DMS53 treated with DMSO at 0.1 percent for 48 hours (cell line): ENCODE measurements around the gene FIZ1.

Experiments used
- DNase-seq: peaks from one replicate; lab custom pipeline; 2025; ENCODE audit not compliant: unreplicated experiment; lab: John Stamatoyannopoulos, UW

Gene FIZ1

DNA sequence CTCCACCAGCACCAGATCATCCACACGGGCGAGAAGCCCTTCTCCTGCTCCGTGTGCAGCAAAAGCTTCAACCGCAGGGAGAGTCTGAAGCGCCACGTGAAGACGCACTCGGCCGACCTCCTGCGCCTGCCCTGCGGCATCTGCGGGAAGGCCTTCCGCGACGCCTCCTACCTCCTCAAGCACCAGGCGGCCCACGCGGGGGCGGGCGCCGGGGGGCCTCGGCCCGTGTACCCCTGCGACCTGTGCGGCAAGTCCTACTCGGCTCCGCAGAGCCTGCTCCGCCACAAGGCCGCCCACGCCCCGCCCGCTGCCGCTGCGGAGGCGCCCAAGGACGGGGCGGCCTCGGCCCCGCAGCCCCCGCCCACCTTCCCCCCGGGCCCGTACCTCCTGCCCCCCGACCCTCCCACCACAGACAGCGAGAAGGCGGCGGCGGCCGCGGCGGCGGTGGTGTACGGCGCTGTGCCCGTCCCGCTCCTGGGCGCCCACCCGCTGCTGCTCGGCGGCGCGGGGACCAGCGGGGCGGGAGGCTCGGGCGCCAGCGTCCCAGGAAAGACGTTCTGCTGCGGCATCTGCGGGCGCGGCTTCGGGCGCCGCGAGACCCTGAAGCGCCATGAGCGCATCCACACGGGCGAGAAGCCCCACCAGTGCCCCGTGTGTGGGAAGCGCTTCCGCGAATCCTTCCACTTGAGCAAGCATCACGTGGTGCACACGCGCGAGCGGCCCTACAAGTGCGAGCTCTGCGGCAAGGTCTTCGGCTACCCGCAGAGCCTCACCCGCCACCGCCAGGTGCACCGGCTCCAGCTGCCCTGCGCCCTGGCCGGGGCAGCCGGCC lies 15.6 kb upstream of the FIZ1 start:
- no peak for DNase-seq

DNA sequence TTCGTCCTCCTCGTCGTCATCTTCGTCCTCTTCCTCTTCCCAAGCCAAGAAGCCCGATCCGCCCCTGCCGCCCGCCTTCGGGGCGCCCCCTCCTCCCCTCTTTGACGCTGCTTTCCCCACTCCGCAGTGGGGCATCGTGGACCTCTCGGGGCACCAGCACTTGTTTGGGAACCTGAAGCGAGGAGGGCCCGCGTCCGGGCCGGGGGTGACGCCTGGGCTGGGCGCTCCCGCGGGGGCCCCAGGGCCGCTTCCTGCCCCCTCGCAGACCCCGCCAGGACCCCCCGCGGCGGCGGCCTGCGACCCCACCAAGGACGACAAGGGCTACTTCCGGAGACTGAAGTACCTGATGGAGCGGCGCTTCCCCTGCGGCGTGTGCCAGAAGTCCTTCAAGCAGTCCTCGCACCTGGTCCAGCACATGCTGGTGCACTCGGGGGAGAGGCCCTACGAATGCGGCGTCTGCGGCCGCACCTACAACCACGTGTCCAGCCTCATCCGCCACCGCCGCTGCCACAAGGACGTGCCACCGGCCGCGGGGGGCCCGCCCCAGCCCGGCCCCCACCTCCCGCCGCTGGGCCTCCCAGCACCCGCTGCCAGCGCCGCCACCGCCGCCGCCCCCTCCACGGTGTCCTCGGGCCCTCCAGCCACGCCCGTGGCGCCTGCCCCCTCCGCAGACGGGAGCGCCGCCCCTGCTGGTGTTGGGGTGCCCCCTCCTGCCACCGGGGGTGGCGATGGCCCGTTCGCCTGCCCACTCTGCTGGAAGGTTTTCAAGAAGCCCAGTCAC lies 14.8 kb upstream of the FIZ1 start:
- no peak for DNase-seq

DNA sequence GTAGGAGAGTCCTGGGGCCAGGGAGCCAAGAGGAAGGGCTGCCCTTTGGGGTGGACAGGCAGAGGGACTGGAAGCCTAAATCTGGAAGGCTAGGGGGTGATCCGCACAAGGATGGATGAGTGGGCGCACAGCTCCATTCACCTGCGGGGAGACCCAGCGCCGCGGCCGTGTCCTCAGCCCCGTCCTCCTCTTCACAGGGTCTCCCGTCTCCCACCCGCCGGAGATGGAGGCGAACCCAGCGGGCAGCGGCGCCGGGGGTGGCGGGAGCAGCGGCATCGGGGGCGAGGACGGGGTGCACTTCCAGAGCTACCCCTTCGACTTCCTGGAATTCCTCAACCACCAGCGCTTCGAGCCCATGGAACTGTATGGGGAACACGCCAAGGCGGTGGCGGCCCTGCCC lies 14.1 kb upstream of the FIZ1 start:
- no peak for DNase-seq

DNA sequence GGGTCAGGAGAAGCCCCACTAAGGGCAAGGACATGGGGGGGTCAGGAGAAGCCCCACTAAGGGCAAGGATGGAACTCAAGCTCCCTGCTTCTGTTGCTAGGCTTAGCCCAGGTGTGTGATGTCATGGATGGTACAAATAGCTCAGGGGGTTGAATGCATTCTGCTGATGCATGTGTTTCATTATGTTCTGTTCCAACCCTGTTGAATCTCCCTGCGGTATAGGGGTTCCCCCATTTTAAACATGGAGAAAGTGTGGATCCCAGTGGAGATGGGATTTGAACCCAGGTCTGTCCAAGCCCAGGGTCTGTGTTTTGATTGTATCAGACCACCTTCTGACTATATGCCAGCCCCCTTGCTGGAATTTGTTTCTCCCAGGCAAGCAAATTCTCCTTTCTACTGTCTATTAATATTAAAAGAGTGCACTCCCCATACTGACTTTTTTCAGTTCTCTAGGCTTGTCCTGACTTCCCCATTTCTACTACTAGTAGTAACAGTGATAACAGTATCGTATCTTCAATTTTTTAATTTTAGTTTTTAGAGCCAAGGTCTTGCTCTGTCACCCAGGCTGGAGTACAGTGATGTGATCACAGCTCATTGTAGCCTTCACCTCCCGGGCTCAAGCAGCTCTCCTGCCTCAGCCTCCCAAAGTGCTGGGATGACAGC lies 12.8 kb upstream of the FIZ1 start:
- DNase-seq = no peak

DNA sequence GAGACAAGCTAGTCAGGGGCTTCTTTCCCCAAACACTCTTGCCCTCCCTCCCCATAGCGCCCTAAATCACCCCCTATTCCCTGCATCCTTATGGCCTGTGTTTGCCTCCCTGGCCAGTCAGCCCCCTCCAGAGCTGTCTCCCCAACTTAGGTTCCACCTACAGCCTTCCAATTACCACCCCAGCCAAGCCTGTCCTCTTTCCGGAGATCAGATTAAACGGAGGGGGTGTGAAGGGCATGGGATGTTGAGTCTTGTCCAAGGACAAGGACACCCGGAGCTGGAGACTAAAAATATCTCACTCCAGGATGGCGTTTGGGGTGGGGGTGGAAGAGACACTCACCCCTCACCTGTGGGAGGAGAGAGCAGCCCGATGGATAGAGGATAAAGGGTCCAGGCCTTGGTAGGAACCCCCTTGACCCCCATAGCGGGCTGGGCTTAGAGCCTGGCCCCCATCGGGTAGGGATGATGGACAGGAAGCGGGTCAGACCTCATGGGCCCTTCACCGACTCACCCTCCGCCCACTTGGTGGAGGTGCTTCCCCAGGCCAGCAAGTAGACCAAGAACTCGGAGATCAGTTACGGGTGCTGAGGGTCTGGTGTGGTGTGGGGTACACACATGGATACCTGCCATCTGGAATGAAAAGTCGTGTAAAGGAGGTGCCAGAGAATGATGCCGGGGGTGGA lies 12.1 kb upstream of the FIZ1 start:
- DNase-seq = no peak

DNA sequence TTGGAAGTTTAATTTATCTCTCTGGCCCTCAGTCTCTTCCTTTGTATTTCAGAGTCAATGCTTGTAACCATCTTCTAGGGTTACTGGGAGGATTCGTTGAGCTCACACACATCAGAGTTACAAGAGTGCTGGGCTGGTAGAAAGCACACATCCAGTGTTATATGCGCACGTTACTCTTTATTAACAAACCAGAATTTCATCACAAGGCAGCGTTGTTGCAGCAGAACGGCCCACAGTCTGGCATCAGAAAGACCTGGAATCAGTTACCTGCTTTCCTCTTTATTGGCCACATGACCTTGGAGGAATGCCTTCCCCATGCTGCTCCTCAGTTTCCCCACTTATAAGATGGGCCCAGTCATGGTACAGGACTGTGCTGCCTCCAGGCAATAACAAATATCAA lies 10.0 kb upstream of the FIZ1 start:
- DNase-seq = no peak

DNA sequence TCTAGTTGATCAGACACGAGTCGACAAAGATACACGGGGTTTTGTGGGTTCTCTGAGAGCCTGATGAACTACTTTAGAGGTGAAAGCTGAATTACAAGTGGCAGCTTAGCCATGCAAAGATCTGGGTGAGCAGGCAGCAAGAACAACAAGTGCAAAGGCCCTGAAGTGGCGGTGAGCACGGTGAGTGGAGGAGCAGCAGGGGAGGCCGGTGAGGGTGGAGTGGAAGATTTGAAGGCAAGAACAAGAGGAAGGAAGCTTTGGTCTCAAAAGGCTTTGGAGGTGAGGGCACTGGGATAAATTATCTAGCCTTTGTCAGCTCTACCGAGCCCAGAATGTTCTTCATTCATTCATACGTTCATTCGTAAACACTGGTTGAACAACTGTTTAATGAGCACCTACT lies 7.5 kb upstream of the FIZ1 start:
- DNase-seq = no peak

DNA sequence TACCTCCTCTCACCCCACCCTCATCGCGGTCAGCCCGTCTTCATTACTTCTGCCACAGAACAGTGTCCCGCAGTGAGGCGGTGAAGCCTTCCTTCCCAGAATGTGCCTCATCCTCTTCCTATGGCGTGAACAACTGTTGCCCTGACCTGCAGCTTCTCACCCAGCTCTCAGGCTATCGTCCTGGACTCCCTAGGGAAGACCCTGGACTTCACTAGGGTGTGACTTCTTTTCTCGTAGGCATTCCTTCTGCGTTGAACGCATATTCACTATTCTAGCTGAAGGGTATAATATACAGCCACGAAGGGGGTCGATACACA lies 7.1 kb upstream of the FIZ1 start:
- DNase-seq = no peak

DNA sequence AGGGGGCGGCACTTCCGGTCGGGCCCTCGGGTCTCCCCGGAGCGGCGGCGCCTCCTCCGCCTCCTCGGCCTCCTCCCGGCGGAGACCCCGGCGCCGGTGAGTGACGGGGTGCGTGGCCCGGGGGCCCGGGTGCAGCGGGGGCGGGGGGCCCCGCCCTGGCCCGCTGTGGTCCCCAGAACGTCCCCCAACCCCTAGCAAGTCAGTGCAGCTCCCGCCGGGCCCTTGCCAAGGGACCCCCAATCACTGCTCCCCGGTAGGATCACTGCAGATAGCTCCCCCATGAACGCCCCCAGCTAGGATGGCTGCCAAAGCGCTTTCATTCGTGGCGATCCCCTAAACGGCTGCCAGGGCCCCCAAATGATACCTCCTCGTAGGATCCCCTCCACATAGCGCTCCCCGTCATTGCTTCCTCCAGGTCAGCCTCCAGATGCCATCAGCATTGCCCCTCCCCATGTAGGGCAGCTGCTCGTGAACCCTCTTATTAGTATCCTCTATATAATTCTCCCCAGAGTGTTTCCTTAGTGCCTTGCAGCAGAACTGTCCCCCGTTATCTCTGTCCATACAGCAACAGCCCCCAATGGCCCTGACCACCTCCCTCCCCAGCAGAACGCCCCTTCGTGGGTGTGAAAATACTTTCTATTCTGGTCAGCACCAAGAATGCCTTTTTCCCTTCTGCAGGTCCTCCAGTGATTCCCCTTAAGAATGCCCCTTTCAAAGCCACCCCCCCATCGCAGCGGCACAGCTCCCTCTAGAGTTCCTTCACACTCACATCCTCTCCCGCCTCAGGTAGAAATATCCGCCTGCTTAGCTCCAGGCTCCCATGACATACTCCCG lies 6.5 kb upstream of the FIZ1 start, which contains the start of gene ZNF865:
Gene ZNF865 (plus strand): TSS at position 11 of the 834 bp plus-strand sequence. CDS start 7,972 bp downstream, outside the sequence.
- DNase-seq = peak; percentile 68

DNA sequence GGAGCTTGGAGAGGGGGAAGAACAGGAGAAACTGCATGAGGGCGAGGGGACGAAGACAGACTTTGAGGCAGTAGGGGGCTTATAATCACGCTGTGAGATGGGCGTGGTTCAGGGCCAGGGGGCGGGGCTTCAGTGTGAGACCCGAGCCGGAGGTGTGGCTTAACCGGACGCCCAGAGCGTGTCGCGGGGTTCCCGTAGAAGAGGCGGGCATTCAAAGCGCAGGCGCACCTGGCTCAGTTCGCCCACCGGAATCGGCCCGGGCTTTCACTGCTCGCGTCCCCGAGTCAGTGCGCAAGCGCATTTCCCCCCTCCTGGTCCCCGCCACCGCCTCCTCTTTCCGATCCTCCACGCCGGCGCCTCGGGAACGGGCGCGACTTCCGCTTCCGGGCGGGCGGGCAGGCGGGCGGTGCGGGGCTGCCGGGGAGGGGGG lies 5.9 kb upstream of the FIZ1 start:
- DNase-seq = peak; percentile 91

DNA sequence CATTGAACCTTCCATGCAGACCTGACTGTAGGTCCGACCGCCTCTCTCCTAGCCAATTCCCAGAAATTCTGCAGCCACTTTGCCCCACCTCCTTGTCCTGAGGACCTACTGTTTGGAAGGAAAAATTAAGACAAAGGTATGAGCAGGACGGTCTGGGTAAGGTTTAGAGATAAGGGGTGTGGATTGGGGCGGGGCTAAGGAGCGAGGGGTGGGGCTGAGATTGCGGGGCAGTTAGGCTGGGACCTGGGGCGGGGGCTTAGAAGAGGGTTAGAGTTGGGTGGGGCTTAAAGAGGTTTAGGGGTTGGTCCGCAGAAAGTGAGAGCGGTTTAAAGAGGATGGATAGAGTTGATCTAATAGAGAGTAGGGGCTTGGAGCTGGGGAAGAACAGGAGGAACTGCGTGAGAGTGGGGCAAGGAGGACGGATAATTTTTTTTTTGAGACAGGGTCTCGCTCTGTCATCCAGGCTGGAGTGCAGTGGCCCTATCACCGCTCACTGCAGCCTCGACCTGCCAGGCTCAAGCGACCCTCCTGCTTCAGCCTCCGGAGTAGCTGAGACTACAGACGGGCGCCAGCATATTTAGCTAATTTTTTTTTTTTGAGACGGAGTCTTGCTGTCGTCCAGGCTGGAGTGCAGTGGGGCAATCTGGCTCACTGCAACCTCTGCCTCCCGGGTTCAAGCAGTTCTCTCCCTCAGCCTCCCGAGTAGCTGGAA lies 4.4 kb upstream of the FIZ1 start:
- DNase-seq = no peak

DNA sequence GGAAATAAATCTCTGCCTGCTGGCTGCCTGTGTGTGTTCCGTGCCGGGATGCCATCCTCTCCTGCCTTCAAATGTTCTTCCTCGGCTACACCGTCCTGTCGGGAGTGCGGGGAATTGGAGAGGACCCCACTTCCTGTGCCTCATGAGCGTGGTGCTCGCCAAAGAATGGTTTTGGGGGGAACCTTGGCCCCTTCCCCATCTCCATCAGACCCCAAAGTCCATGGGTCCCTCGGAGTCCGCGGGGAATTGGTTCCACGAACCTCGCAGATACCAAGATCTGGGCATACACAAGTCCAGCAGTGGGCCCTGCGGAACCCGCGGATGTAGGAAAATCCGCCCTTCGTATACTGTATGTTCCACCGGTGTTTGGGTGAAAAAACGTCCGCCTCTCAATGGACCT lies 3.8 kb upstream of the FIZ1 start:
- DNase-seq = no peak

DNA sequence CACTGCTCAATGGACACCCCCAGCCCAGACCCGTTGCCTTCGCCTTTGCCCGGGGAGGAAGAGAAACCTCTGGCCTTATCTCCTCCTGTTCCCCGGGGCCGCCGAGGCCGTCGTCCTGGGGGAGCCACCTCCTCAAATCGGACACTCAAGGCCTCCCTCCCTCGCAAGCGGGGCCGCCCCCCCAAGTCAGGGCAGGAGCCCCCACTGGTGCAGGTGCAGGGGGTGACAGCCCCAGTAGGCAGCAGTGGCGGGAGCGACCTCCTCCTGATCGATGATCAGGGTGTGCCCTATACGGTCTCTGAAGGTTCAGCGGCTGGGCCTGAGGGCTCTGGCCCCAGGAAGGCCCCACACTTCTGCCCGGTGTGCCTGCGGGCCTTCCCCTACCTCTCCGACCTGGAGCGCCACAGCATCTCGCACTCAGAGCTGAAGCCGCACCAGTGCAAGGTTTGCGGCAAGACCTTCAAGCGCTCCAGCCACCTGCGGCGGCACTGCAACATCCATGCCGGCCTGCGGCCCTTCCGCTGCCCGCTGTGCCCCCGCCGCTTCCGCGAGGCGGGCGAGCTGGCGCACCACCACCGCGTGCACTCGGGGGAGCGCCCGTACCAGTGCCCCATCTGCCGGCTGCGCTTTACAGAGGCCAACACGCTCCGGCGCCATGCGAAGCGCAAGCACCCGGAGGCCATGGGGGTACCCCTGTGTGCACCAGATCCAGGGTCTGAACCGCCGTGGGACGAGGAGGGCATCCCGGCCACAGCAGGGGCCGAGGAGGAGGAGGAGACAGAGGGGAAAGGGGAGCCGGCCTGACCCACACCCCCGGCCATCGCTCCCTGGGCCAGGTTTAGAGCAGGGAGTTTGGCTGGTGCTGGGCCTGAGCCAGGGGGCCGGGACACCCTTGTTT lies 3.0 kb upstream of the FIZ1 start:
- no peak for DNase-seq

DNA sequence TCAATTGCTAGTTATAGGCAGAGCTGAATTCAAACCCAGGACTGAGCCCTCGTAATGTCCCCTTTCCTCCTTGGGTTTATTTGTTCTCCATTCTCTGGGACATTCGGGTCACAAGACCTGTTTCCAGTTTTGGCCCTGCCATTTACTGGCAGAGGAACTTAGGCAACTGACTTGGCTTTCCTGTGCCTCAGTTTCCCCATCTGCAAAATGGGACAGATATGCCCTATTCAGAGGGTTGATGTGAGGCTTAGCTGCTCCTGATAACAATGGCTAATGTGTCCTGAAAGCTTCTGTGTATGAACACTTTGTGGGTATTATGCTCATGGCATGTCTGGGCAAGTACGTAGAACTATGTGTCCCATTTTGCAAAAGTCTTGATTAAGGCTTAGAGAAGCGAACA lies 1.8 kb upstream of the FIZ1 start:
- DNase-seq = no peak

DNA sequence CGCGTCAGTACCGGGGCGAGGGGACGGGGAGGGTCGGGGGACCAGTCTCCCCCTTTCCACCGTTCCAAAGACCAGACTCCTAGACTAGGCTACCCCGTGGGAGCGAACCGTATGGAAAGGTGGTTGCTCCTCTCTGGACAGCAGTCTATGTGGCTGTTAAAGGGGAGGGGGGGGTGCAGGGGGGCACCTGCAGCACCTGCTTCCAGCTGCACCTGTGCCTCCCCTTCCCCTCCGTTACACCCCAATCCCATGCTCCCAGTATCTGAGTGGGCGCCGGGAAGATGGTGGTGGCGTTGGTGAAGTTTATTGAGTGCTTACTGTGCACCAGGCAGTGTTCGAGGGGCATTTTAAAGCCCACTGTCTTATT lies 1.3 kb upstream of the FIZ1 start:
- no peak for DNase-seq

DNA sequence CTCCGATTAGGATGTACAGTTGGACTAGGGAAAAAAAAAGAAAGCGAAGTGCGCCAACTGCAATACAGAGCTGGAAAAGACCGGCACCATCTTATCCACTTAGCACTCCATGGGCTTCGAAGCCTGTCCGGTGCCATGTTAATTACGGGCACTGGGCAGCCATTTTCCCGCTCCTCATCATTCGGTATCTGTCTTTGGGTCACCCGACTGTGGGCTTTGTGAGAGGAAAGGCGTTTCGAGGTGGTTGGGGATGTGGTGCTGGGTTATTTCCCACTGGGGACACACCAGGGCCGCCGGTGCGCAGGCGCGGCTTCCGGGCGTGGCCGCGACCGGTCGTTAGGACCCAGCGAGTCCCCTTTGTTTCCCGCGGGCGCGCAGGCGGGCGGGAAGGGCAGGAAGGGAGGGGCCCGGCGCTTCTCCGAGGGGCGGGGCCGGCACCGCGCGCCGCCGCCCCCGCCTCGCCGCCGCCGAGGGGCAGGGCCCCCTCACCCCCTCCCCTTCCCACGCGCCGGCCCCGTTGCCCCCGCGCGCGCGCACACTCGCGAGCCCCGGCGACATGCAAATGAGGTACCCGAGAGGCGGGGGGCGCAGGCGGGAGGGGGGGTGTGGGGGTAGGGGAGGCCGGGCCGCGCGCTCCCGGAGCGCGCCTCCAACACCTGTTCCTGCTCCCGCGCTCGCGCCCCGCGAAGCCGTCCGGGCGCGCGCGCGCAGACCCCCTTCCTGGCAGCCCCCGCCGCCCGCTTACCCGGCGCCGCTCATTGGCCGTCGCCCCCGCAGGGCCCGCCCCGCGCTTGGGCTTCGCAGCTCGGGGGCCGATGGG lies 735 bp upstream of the FIZ1 start, which contains the start of gene ZNF524:
Gene ZNF524 (plus strand): TSS at position 447 of the 820 bp plus-strand sequence. CDS start 1,825 bp downstream, outside the sequence.
- peak; percentile 94 for DNase-seq

DNA sequence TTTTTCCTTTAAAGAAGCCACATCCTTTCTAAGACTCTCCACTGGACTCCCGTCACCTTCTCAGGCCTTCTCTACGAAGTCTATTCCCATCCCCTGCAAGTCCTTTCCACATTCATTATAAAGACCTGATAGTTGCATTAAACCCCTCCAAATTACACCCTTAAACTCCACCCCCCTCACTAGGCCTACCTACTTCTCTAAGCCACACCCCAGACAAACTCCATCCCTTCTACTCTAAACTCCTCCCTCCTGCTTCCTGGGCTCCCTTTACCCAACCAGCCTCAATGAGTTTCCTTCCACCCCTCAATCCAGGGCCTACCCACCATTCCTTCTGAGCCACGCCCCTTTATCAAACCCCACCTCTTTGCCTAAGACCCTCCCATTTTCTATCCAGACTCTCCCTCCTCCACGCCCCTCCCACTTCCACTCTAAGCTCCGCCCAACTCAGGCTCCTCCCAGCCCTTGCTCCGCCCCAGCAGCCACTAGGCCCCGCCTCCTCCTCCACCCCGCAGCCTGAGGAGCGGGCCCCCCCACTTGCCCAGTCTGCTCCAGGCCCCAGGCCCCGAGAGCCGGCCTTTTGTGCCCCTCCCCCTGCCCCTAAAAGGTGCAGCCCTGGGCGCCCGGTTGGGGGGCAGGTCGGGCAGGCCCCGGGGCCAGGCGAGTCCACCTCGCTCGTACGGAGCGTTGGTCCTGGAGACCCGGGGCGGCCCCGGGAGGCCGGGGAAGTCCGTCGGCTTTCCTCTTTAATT lies 424 bp downstream of the FIZ1 start:
- peak; percentile 70 for DNase-seq
